BE2C (cell line): Measurements from ENCODE around the gene IGHMBP2.

Experiments used
- DNase-seq: peaks from one replicate; pipeline ENCODE4 v3.0.0-alpha.2; 2020
- H3K27me3 ChIP-seq: fragments of 250-450 bp; sonication (Bioruptor Pico); 2 replicates; pipeline ENCODE4 v1.5.1; 2020; ENCODE audit warnings: mild to moderate bottlenecking
- H3K36me3 ChIP-seq: fragments of 250-450 bp; sonication (Bioruptor Pico); 2 replicates; pipeline ENCODE4 v1.5.1; 2020; ENCODE audit warnings: mild to moderate bottlenecking
- H3K4me1 ChIP-seq: fragments of 250-450 bp; sonication (Bioruptor Pico); 2 replicates; pipeline ENCODE4 v1.5.1; 2020
- H3K4me3 ChIP-seq: 2 replicates; pipeline ENCODE4 v1.5.1; 2011; ENCODE audit warnings: low read depth, low read length
- H3K9me3 ChIP-seq: fragments of 250-450 bp; sonication (Bioruptor Pico); 2 replicates; pipeline ENCODE4 v1.5.1; 2020
- CTCF ChIP-seq: IDR thresholded peaks from 2 replicates; pipeline ENCODE4 v1.5.1; 2012; ENCODE audit warnings: mild to moderate bottlenecking, low read depth, low read length

The IGHMBP2 gene

GRCh38 chr11:68978626-68978930 lies 74.9 kb downstream of the IGHMBP2 start:
- Histone ChIP-seq H3K27me3 (no peaks in the 10 kb centered on the region), H3K9me3 (no peaks in the 10 kb centered on the region; the same call in 1 of the 2 replicates), H3K4me3 (no peak overlapping the region), H3K36me3 (no peaks in the 10 kb centered on the region), H3K4me1 (peaks cover 9% of the 10 kb centered on the region)
- DNase-seq, result no peak
- TF ChIP-seq CTCF, result no peak

GRCh38 chr11:68978931-68979594 lies 75.4 kb downstream of the IGHMBP2 start:
- Histone ChIP-seq H3K4me3 (no peak overlapping the region), H3K4me1 (peaks cover 9% of the 10 kb centered on the region), H3K27me3 (no peaks in the 10 kb centered on the region), H3K9me3 (no peaks in the 10 kb centered on the region; the same call in 1 of the 2 replicates), H3K36me3 (no peaks in the 10 kb centered on the region)
- TF ChIP-seq CTCF, result no peak
- DNase-seq, result peak; percentile 37

- DNase-seq, result no peak
- Histone ChIP-seq H3K27me3 (no peaks in the 10 kb centered on the region), H3K36me3 (no peaks in the 10 kb centered on the region), H3K4me1 (peaks cover 5% of the 10 kb centered on the region; the same call in 1 of the 2 replicates), H3K4me3 (no peak overlapping the region), H3K9me3 (no peaks in the 10 kb centered on the region)
- TF ChIP-seq CTCF, result no peak
Observed at GRCh38 chr11:68979931-68980775, 76.5 kb downstream of the IGHMBP2 start.

GRCh38 chr11:68980776-68981065 lies 77.0 kb downstream of the IGHMBP2 start, which contains the start of gene MRGPRD:
TSS of gene MRGPRD (minus strand) at chr11:68980986. CDS start at chr11:68980986, 0 bp downstream.
- DNase-seq, result no peak
- Histone ChIP-seq H3K27me3 (no peaks in the 10 kb centered on the region), H3K4me3 (no peak within 1 kb of the TSS), H3K4me1 (peaks cover 5% of the 10 kb centered on the region; the same call in 1 of the 2 replicates), H3K9me3 (no peaks in the 10 kb centered on the region), H3K36me3 (no peaks in the 10 kb centered on the region)
- no peak for TF ChIP-seq CTCF

GRCh38 chr11:68982134-68982533 lies 78.4 kb downstream of the IGHMBP2 start:
- Histone ChIP-seq H3K4me3 (no peak overlapping the region), H3K9me3 (no peaks in the 10 kb centered on the region), H3K4me1 (peaks cover 5% of the 10 kb centered on the region; the same call in 1 of the 2 replicates), H3K36me3 (no peaks in the 10 kb centered on the region), H3K27me3 (no peaks in the 10 kb centered on the region)
- no peak for DNase-seq
- TF ChIP-seq CTCF, result no peak

GRCh38 chr11:68983801-68984200 lies 80.1 kb downstream of the IGHMBP2 start:
- peaks cover 5% of the 10 kb centered on the region; the same call in 1 of the 2 replicates for H3K4me1 ChIP-seq
- no peak for DNase-seq
- TF ChIP-seq CTCF, result no peak
- no peaks in the 10 kb centered on the region for H3K27me3 ChIP-seq
- no peaks in the 10 kb centered on the region for H3K36me3 ChIP-seq
- H3K9me3 ChIP-seq, result no peaks in the 10 kb centered on the region
- no peak overlapping the region for H3K4me3 ChIP-seq
